Measurements from ENCODE around the gene TMEM250.

TMEM250 gene

GRCh38 chr9:136137321-136138265 is 18.9 kb upstream of the TMEM250 start:
- Histone ChIP-seq H3F3A (ENCODE audit: insufficient read depth, low read length) (no peaks in the 10 kb centered on the region), H3K9me2 (ENCODE audit: low read depth, low read length) (no peaks in the 10 kb centered on the region), H3K27me3 (ENCODE audit: insufficient read depth, low read length) (peaks cover 4% of the 10 kb centered on the region; the same call in 1 of the 2 replicates), H3K4me2 (ENCODE audit: low read length) (no peak overlapping the region), H3K79me2 (ENCODE audit: insufficient read depth, low read length) (no peaks in the 10 kb centered on the region), H4K20me1 (ENCODE audit: insufficient read depth, low read length) (no peaks in the 10 kb centered on the region), H2AFZ (ENCODE audit: low read length) (no peak overlapping the region), H3K27ac (ENCODE audit: low read depth, low read length, poor library complexity, severe bottlenecking) (no peak overlapping the region), H3K4me3 (ENCODE audit: low read depth, low read length, poor library complexity, severe bottlenecking) (no peak overlapping the region), H3K4me1 (ENCODE audit: insufficient read depth, low read length, severe bottlenecking) (no peaks in the 10 kb centered on the region), H3K9ac (ENCODE audit: low read length) (no peak overlapping the region), H3K36me3 (ENCODE audit: insufficient read depth, low read length) (no peaks in the 10 kb centered on the region), H3K9me3 (ENCODE audit: low read length) (no peaks in the 10 kb centered on the region)
- TF ChIP-seq CTCF (IDR thresholded peaks at IDR 0.05; ENCODE audit: low read length) (no peak), EZH2 (IDR thresholded peaks at IDR 0.05; ENCODE audit: borderline replicate concordance, low read length) (no peak)

GRCh38 chr9:136136127-136136925 is 17.7 kb upstream of the TMEM250 start:
- no peaks in the 10 kb centered on the region for H3K9me3 ChIP-seq (ENCODE audit: low read length)
- no peaks in the 10 kb centered on the region for H3K4me1 ChIP-seq (ENCODE audit: insufficient read depth, low read length, severe bottlenecking)
- H2AFZ ChIP-seq (ENCODE audit: low read length) = no peak overlapping the region
- H3F3A ChIP-seq (ENCODE audit: insufficient read depth, low read length) = no peaks in the 10 kb centered on the region
- no peak overlapping the region for H3K4me3 ChIP-seq (ENCODE audit: low read depth, low read length, poor library complexity, severe bottlenecking)
- H3K4me2 ChIP-seq (ENCODE audit: low read length) = no peak overlapping the region
- H3K27me3 ChIP-seq (ENCODE audit: insufficient read depth, low read length) = peaks cover 4% of the 10 kb centered on the region; the same call in 1 of the 2 replicates
- H3K9ac ChIP-seq (ENCODE audit: low read length) = no peak overlapping the region
- H3K79me2 ChIP-seq (ENCODE audit: insufficient read depth, low read length) = no peaks in the 10 kb centered on the region
- H3K36me3 ChIP-seq (ENCODE audit: insufficient read depth, low read length) = no peaks in the 10 kb centered on the region
- no peaks in the 10 kb centered on the region for H4K20me1 ChIP-seq (ENCODE audit: insufficient read depth, low read length)
- TF ChIP-seq CTCF (IDR thresholded peaks at IDR 0.05; ENCODE audit: low read length) (no peak), EZH2 (IDR thresholded peaks at IDR 0.05; ENCODE audit: borderline replicate concordance, low read length) (no peak)
- H3K27ac ChIP-seq (ENCODE audit: low read depth, low read length, poor library complexity, severe bottlenecking) = no peak overlapping the region
- no peaks in the 10 kb centered on the region for H3K9me2 ChIP-seq (ENCODE audit: low read depth, low read length)

GRCh38 chr9:136135326-136136126 is 16.9 kb upstream of the TMEM250 start:
- Histone ChIP-seq H3K27me3 (ENCODE audit: insufficient read depth, low read length) (peaks cover 4% of the 10 kb centered on the region; the same call in 1 of the 2 replicates), H3K9ac (ENCODE audit: low read length) (no peak overlapping the region), H2AFZ (ENCODE audit: low read length) (no peak overlapping the region), H3K9me2 (ENCODE audit: low read depth, low read length) (no peaks in the 10 kb centered on the region), H3K4me1 (ENCODE audit: insufficient read depth, low read length, severe bottlenecking) (no peaks in the 10 kb centered on the region), H3K27ac (ENCODE audit: low read depth, low read length, poor library complexity, severe bottlenecking) (no peak overlapping the region), H3F3A (ENCODE audit: insufficient read depth, low read length) (no peaks in the 10 kb centered on the region), H4K20me1 (ENCODE audit: insufficient read depth, low read length) (no peaks in the 10 kb centered on the region), H3K9me3 (ENCODE audit: low read length) (no peaks in the 10 kb centered on the region), H3K36me3 (ENCODE audit: insufficient read depth, low read length) (no peaks in the 10 kb centered on the region), H3K4me3 (ENCODE audit: low read depth, low read length, poor library complexity, severe bottlenecking) (no peak overlapping the region), H3K4me2 (ENCODE audit: low read length) (no peak overlapping the region), H3K79me2 (ENCODE audit: insufficient read depth, low read length) (no peaks in the 10 kb centered on the region)
- TF ChIP-seq CTCF (IDR thresholded peaks at IDR 0.05; ENCODE audit: low read length) = no peak
- no peak for TF ChIP-seq EZH2 (IDR thresholded peaks at IDR 0.05; ENCODE audit: borderline replicate concordance, low read length)

All from OCI-LY1 (cell line).